Stimulated activated CD8-positive, alpha-beta memory T cell treated with anti-CD3 and anti-CD28 coated beads, Interleukin-15, amount 100 ng/mL, for 24 hours (primary cell): Measurements from ENCODE around the gene SCAI.
"Not testable (repeated sequence)": the region's sequence is repeated elsewhere in the genome, so short reads cannot be mapped to it uniquely, and the experiment has no call there.

ENCODE experiments used
- DNase-seq: peaks from one replicate; pipeline ENCODE4 v3.0.0-alpha.2; 2020; ENCODE audit warnings: low read depth

Gene SCAI

DNA sequence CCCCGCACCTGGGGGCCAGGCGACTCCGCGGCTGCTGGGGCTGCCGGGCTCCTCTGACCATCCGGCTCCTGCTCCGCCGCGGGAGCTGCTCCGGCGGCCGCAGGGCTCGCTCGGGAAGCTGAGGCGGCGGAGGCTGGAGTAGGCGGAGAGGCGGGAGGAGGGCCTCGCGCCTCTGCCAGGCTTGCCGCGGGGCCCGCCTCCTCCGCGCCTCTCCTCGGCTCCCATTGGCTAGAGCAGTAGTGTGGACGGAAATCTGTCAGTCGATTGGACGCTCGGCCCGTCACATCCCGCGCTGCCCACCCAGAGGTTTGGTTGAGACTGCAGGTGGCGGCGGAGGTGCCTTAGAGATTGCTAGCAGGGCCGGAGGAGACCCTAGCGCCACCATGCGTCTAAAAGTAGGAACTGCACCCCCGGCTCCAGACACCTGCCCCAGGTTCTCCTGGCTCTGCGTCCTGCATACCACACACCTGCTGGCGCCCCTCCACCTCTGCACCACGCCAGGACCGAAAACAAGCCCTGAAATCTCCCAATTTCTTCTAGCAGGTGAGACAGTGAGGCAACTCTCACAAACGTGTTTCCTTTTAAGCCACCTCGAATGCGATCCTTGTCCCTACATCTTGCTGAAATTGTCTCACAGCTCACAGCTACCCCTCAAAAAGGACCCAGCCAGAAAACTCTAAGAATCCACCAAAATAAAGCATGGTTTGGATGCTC lies at the start of gene SCAI:
Gene SCAI (minus strand): TSS at position 152 of the 714 bp plus-strand sequence. CDS start 91 bp downstream, at position 61.
- peak; percentile 87 for DNase-seq

DNA sequence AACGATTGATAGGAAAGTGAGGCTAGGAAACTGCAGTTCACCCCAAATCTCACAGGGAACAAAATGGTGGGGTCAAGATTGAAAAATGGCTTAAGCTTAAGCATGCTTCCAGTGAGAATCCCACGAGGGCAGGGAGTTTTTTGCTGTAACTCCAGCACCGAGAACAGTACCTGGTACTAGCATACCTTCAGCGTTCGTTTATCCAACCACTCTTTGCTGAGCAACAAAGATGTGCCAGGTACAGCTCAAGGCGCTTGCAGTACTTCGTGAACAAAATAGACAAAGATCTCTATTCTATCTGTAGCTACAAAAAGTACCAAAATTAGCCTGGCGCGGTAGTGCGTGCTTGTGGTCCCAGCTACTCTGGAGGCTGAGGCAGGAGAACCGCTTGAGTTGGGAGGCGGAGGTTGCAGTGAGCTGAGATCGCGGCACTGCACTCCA lies 47.1 kb upstream of the SCAI start:
- no peak for DNase-seq

DNA sequence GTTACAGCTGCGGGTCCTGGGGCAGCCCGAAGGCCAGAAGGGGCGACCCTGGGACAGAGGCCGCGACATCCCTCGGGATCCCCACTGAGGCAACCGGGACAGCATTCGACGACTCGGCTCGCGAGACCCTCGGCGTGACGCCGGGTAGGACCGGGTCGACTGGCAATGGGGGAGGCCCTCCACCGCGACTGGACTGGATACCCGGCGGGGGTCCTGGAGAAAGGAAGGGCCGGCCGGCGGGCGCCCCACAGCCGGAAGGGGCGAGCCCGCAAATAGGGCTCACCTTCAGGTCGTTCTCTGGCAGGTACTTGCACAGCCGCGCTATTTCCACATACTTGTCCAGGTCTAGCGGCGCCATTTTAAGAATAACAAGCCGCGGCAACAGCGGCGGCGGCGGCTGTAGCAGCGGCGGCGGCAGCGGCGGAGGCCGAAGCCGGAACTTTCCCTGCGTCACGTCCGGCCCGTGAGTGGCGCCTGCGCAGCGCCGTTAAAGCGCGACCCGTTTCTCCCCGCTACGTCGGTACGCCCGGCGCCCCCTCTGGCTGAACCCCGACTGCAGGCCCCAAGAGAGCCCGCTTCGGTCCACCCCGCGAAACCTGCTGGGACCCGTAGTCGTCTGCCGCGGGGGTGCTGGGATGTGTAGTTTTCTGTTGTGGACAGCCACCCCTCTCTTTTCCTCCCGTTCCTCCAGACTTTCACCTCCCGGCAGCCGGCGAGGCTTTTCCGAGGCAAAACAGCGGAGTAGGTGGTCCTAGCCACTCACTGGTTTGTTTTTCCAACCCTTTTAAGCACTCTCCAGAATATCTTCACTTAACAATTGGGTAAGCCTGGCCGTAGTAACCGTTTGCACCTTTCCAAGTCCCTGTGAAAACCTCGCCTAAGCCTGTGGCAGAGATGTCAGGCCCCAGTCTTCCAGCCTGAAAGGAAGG lies 46.3 kb upstream of the SCAI start, which contains the start of gene PPP6C:
Gene PPP6C (minus strand): TSS at position 443 of the 929 bp plus-strand sequence. CDS start 85 bp downstream, at position 358.
- peak; percentile 94 for DNase-seq

DNA sequence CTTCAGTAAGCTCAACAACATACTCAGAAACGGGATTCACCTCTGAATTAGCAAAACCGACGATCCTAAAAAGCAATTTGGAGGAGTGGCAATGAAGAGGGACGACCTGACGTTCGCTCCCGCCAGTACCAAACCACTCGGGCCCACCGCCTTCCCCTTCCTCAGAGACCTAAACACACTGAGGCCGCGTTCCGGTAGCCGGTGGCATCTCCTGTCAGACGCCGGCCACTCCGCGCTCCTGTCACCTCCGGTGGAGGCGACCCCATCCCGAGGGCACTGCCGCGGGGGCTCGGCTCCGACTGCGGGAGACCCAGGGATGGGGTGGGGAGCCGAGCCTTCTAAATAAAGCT lies 45.7 kb upstream of the SCAI start:
- DNase-seq, result no peak

DNA sequence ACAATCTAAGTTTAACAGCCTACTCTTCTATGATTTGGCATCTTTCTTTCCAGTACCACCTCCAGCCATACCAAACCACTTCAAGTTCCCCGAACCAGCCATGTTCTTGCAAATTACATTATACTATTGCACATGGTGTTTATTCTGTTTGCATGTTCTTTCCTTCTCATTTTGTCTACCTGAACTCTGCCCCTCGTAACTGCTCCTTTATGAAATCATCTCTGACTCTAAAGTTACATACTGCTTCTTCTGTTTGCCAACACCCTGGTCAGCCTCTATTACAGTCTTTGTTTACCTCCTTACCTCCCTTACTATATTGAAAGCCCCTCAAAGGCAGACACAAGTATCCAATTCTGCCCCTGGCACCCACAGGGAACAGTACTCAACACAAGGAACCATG lies 40.2 kb upstream of the SCAI start:
- DNase-seq, result no peak

DNA sequence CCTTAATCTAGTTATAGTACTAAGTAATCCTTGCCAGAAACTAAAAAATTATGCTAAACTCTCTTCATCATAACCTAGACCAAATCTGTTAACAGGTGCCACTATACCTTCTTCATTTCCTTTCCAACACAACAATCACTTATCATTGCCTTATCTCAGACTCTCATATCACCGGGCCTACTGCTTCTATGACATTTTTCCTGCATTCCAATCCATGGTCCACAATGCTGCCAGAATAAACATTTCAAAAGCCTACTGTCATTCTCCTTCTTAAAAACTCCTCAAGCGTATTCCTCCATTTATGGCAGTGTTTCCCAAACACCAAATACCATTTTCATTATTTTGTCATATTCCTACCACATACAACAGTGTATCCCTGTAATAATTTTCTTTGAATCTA lies 39.7 kb upstream of the SCAI start:
- DNase-seq, result no peak

DNA sequence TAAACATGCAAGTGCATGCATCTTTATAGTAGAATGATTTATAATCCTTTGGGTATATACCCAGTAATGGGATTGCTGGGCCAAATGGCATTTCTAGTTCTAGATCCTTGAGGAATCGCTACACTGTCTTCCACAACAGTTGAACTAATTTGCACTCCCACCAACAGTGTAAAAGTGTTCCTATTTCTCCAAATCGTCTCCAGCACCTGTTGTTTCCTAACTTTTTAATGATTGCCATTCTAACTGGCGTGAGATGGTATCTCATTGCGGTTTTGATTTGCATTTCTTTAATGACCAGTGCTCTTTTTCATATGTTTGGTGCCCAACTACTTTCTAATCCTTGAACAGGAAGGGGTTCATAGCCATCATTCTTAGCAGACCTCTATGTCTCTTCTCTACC lies 38.4 kb upstream of the SCAI start:
- DNase-seq, result not testable (repeated sequence)

DNA sequence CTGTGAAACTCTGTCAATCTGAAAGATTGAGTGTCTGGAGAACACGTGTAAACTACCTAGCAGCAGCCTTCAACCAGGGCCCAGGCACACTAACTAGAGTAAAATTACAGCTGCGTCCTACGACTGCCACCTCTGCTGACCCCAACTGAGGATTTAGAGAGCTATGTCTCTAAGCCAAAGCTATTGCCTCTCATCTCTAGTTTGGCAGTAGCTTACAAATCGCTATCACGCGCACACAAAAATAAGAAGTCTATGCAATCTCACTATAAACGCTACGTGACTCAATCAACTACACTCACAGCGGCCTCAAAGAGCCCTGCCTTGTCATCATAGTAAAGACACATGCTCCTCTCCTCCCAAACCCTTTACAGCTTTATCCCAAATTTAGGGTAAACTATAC lies 37.5 kb upstream of the SCAI start:
- no peak for DNase-seq

DNA sequence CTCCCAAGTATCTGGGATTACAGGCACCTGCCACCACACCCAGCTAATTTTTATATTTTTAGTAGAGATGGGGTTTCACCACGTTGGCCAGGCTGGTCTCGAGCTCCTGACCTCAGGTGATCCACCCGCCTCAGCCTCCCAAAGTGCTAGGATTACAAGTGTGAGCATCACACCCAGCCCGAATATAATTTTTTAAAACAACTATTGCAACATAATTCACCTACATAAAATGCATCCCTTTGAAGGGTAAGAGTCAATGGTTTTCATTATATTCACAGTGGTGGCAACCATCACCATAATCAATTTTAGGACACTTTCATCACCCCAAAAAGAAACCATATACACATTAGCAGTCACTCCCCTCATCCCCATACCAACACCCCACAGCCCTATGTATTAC lies 36.4 kb upstream of the SCAI start:
- DNase-seq, result not testable (repeated sequence)

DNA sequence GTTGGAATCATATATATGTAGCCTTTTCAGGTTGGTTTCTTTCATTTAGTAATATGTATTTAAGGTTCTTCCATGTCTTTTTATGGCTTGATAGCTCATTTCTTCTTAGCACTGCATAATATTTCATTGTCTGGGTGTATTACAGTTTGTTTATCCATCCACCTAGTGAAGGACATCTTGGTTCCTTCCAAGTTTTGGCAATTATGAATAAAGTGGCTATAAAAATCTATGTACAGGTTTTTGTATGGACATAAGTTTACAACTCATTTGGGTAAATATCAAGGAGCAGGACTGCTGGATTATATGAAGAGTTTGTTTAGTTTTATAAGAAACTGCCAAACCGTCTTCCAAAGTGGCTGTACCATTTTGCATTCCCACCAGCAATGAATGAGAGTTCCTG lies 34.6 kb upstream of the SCAI start:
- DNase-seq, result no peak

DNA sequence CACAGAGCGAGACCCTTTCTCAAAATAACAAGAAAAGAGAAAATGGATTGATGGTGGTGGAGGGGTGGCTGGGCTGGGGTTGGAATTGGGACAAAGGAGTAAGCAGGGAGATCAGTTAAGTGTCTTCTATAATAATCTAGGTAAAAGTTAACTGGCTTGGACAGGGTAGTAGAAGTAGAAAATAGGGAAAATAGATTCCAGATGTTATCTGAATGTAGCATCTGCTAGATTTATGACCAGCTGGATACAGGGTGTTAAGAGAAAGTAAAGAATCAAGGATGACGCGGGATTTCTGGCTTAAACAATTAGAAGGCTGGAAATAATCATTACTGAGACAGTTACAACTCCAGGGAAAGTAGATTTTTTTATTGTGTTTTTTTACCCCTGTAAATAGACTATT lies 33.3 kb upstream of the SCAI start:
- DNase-seq, result no peak

DNA sequence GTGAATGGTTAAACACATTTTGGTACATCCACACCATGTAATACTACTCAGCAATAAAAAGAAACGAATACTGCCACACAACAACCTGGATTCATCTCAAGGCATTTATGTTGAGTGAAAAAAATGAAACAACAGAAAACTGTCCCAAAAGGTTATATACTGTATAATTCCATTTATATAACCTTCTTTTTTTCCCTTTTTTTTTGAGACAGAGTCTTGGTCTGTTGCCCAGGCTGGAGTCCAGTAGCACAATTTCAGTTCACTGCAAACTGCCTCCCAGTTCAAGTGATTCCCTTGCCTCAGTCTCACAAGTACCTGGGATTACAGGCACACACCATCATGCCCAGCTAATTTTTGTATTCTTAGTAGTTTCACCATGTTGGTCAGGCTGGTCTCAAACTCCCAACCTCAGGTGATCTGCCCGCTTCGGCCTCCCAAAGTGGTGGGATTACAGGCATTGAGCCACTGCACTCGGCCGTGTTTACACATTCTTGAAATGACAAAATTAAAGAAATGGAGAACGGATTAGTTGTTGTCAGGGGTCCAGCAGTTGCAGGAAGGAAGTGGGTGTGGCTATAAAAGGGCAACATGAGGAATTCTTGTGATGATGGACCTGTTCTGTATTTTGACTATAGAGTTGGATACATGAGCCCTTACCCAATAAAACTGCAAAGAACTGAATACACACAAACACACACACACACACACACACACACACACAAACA lies 28.9 kb upstream of the SCAI start:
- DNase-seq, result no peak

DNA sequence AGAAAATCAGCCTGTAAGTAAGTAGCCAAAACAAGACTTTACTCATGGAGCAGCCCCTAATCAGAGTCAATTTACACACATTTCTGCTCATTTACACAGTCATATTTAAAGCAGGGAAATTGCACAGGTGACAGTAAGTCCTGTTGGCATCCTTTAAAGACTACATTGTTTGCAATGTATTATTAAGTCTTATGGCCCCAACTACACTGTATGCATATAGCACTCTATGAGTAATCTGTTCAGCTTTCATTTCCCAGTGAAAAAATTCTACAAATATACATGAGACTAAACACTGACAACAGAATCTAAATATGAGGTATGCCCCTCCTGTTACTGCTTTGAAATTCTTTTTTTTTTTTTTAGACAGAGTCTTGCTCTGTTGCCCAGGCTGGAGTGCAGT lies 26.6 kb upstream of the SCAI start:
- DNase-seq, result no peak

DNA sequence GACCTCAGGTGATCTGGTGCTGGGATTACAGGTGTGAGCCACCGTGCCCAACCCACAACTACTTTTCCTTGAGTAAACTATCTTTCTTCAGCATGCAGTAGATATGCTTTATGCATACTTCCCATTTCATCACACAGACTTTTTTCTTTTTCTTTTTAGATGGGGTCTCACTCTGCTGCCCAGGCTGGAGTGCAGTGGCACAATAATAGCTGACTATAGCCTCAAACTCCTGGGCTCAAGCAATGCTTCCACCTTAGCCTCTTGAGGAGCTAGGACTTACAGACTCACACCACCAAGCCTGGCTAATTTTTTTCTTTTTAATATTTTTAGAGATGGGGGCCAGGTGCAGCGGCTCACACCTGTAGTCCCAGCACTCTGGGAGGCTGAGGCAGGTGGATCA lies 23.4 kb upstream of the SCAI start:
- no peak for DNase-seq

DNA sequence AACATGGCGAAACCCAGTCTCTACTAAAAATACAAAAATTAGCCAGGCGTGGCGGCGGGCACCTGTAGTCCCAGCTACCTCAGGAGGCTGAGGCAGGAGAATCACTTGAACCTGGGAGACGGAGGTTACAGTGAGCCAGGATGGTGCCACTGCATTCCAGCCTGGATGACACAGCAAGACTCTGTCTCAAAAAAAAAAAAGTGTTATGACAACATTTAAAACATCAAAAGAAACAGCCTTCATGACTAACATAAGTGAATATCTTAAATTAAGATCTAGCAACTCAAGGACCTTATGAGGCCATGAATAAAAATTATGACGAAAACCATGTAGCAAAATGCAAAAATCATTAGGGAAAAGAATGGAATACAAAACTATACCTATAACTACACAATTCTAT lies 19.6 kb upstream of the SCAI start:
- not testable (repeated sequence) for DNase-seq

DNA sequence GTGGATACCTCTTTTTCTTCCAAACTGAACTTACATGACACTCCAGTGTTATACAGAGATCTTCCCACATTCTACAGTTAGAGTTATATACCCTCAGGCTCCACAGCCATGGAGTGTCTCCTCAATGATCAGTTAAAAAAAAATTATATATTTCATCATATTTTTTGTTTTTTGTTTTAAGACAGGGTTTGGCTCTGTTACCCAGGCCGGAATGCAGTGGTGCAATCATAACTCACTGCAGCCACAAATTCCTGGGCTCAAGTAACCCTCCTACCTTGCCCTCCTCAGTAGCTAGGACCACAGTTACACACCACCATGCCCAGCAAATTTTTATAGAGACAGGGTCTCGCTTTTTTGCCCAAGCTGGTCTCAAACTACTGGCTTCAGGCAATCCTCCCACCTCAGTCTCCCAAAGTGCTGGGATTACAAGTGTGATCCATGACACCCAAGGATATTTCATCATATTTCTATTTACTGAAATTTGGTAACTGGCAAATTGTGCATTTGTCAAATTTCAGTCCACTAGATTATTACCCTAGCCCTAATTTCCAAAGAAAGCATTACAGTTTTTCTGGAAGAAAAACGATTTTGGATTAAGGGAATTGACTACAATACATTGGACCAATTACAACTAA lies 18.1 kb upstream of the SCAI start:
- DNase-seq, result no peak

DNA sequence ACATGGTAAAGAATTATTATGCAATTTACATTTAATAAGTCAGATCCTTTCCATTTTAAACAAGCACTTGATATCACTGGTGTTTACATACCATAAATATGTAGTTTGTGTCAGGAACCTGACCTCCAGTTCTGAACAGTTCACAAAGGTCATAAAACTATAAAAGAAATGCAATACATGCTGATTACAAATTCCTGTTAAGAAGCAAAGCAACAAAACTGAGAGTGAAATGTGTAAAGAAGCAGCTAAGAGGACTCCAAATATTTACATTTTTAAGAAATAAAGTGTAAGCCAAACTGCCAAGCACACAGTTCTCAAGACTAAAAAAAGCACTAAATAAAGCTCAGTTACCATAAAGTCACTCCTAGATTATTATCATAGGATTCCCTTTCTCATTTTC lies 17.4 kb upstream of the SCAI start:
- no peak for DNase-seq

DNA sequence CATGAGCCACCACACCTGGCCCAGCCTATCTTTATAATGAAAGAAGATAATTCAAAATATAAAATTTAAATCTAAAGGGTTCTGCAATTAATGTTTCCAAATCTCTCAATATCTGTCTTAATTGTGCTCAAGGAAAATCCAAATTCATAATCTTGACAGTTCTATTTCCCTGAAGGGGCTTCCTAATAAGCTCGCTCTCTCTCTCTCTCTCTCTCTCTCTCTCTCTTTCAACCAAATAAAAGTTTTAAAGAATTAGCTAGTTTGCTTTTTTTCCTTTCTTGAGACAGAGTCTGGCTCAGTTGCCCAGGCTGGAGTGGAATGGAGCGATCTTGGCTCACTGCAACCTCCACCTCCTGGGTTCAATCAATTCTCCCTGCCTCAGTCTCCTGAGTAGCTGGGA lies 13.2 kb upstream of the SCAI start:
- DNase-seq, result no peak

DNA sequence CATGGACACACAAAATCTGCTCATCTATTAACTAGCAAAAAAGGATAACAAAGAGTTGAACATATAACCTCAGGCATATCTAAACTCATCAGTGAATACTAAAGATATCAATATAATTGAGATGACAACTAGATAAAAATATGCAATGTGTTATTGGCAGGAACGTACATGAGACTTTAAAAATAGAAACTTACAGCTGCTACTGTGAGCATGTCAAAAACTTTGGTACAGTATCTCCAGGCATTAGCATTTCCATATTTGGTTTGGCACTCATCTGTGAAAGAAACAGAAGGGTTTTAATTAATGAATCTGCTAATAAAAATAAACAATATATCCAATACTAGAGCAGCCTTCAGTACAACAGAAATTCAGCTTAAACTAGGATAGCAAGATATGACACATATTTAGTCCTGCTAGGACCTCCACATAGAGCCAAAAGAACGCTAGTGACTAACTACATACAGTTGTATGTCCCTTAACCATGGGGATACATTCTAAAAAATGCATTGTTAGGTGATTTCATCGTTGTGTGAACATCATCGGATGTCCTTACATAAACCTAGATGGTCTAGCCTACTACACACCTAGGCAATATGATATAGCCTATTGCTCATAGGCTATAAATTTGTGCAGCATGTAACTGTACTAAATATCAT lies 10.5 kb upstream of the SCAI start:
- no peak for DNase-seq

DNA sequence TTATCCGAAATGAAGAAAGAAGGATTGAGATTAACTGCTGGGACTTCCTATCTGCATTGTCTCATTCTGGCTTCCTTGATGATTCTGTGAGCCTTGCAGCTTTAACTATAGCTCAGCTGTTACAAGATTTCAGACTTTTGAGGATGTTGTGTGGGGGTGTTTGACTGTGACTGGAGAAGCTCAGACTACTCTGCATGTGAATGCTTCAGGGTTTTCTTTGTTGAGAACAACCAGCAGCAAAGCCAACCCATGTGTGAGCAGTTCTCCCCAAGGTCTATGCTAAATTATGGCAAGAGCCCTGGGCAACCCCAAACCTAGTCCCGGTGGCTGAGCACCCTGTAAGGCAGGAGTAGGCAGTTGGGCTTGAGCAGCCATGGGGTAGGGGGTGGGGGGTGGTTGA lies 8.4 kb upstream of the SCAI start:
- no peak for DNase-seq
